Endothelial cell of umbilical vein (primary cell): ENCODE measurements around the gene CHIT1.

ENCODE experiments used
- EZH2 ChIP-seq: IDR thresholded peaks from 2 replicates; pipeline ENCODE4 v1.6.1; 2012; ENCODE audit warnings: borderline replicate concordance, low read depth, mild to moderate bottlenecking, moderate library complexity, low read length, inconsistent platforms; ENCODE audit not compliant: severe bottlenecking
- FOS ChIP-seq: IDR thresholded peaks from 2 replicates; pipeline ENCODE4 v1.6.1; 2011; ENCODE audit warnings: mild to moderate bottlenecking, low read length, moderate library complexity, borderline replicate concordance; ENCODE audit not compliant: insufficient read depth
- GATA2 ChIP-seq: IDR thresholded peaks from 2 replicates; pipeline ENCODE4 v1.7.0; 2011; ENCODE audit warnings: low read depth, mild to moderate bottlenecking, moderate library complexity, mixed read lengths, low read length; ENCODE audit not compliant: insufficient read length, insufficient read depth
- JUN ChIP-seq: IDR thresholded peaks from 2 replicates; pipeline ENCODE4 v1.6.1; 2011; ENCODE audit warnings: borderline replicate concordance, low read depth; ENCODE audit not compliant: insufficient read length, insufficient read depth
- MYC ChIP-seq: IDR thresholded peaks from one replicate; pipeline ENCODE4 v1.6.1; 2011; ENCODE audit warnings: mild to moderate bottlenecking, low read depth, low read length
- POLR2A ChIP-seq: IDR thresholded peaks from 2 replicates; pipeline ENCODE4 v1.6.1; 2012; ENCODE audit warnings: low read depth, mild to moderate bottlenecking, control low read depth, low read length
- POLR2AphosphoS5 ChIP-seq: IDR thresholded peaks from 2 replicates; pipeline ENCODE4 v1.6.1; 2012; ENCODE audit warnings: low read depth, mild to moderate bottlenecking, control low read depth, low read length, moderate library complexity; ENCODE audit not compliant: insufficient read depth
- TF ChIP-seq, protein P1 (sequence below), 2 donors: IDR thresholded peaks; 1 replicate in 1 of 2; 2 replicates in 1 of 2; pipeline ENCODE4 v1.5.1; 2011; ENCODE audit warnings: low read length in 2 of 2, mild to moderate bottlenecking in 2 of 2, moderate library complexity in 2 of 2, control low read depth in 1 of 2, inconsistent platforms in 1 of 2, low read depth in 1 of 2; ENCODE audit not compliant: insufficient read depth in 1 of 2; ENCODE audit errors: extremely low read depth in 1 of 2
- TF ChIP-seq, protein P2 (sequence below): IDR thresholded peaks from 2 replicates; pipeline ENCODE4 v1.6.1; 2011; ENCODE audit not compliant: insufficient read depth, insufficient read length

DNA sequence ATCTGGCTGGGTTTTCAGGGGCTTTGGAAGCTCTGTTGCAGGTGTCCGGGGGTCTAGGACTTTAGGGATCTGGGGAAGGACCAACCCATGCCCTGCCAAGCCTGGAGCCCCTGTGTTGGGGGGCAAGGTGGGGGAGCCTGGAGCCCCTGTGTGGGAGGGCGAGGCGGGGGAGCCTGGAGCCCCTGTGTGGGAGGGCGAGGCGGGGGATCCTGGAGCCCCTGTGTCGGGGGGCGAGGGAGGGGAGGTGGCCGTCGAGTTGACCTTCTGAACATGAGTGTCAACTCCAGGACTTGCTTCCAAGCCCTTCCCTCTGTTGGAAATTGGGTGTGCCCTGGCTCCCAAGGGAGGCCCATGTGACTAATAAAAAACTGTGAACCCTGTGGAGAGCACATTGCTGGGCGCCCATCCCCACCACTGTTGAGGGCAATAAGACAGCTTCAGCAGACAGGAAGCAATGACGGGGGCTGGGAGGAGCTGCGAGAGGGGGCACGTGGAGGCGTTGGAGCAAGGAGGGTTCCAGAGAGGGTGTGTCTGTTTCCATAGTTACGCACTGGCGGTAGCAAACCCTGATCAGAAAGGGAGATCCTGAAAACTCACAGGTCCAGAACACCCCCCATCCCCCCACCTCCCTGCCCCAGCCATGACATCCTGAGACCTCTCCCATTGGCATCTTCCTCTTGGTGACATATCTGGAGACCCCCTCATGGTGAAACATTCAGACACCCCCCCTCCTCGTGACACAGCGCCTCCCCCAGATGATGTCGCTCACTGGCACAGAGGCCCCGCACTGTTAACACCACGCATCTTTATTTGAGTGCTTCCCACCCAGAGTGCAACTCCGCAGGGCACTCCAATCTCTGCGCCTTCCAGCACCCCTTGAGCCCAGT lies 62.2 kb downstream of the CHIT1 start:
- TF ChIP-seq, protein P1, sequence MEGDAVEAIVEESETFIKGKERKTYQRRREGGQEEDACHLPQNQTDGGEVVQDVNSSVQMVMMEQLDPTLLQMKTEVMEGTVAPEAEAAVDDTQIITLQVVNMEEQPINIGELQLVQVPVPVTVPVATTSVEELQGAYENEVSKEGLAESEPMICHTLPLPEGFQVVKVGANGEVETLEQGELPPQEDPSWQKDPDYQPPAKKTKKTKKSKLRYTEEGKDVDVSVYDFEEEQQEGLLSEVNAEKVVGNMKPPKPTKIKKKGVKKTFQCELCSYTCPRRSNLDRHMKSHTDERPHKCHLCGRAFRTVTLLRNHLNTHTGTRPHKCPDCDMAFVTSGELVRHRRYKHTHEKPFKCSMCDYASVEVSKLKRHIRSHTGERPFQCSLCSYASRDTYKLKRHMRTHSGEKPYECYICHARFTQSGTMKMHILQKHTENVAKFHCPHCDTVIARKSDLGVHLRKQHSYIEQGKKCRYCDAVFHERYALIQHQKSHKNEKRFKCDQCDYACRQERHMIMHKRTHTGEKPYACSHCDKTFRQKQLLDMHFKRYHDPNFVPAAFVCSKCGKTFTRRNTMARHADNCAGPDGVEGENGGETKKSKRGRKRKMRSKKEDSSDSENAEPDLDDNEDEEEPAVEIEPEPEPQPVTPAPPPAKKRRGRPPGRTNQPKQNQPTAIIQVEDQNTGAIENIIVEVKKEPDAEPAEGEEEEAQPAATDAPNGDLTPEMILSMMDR (IDR thresholded peaks at IDR 0.05; ENCODE audit: extremely low read depth in 1 of 2, insufficient read depth in 1 of 2, low read depth in 1 of 2, low read length in 2 of 2): no peak
- TF ChIP-seq POLR2AphosphoS5 (no peak), GATA2 (no peak), POLR2A (no peak), FOS (no peak), EZH2 (no peak), MYC (no peak), JUN (no peak)
- TF ChIP-seq, protein P2, sequence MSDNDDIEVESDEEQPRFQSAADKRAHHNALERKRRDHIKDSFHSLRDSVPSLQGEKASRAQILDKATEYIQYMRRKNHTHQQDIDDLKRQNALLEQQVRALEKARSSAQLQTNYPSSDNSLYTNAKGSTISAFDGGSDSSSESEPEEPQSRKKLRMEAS: no peak
